Upper lobe of left lung (tissue), 6 donors: ENCODE measurements around the gene EIF4EBP2. TPM values are rescaled to one million over a fixed set of nuclear protein-coding genes. Genes with fewer than 3 reads are reported as not detected.

Experiments used
- ATAC-seq, 2 donors: fragments of 200-7000 bp; cut with Tn5 transposase; one replicate each; pipeline ENCODE4 v1.9.1; 2022; ENCODE audit warnings: mild to moderate bottlenecking in 2 of 2, moderate library complexity in 2 of 2; ENCODE audit not compliant: low FRiP score in 2 of 2
- DNase-seq, 2 donors: peaks; one replicate each; pipeline ENCODE4 v3.0.0-alpha.2; 2019 to 2020
- H3K27ac ChIP-seq, 4 donors: fragments of 200-600 bp; sonication (generic); one replicate each; pipeline ENCODE4 v1.5.1; 2016 to 2019
- H3K27me3 ChIP-seq, 4 donors: fragments of 200-600 bp; sonication (generic); one replicate each; pipeline ENCODE4 v1.5.1; 2017 to 2019
- H3K36me3 ChIP-seq, 4 donors: fragments of 200-600 bp; sonication (generic); one replicate each; pipeline ENCODE4 v1.5.1; 2016 to 2019
- H3K4me1 ChIP-seq, 4 donors: fragments of 200-600 bp; sonication (generic); one replicate each; pipeline ENCODE4 v1.5.1; 2018 to 2019
- H3K4me3 ChIP-seq, 4 donors: fragments of 200-600 bp; sonication (generic); one replicate each; pipeline ENCODE4 v1.5.1; 2017 to 2019; ENCODE audit warnings: mild to moderate bottlenecking in 2 of 4, moderate library complexity in 1 of 4
- H3K9me3 ChIP-seq, 4 donors: fragments of 200-600 bp; sonication (generic); one replicate each; pipeline ENCODE4 v1.5.1; 2018 to 2019
- CTCF ChIP-seq, 6 experiments: fragments of 450-650 bp in 4 of 6; fragments of 200-600 bp in 2 of 6; sonication (generic) in 2 of 6; IDR thresholded peaks; one replicate each; pipeline ENCODE4 v1.5.1; 2016 to 2019; ENCODE audit warnings: antibody characterized with exemption in 6 of 6
- EP300 ChIP-seq, 4 donors: sonication (generic); formaldehyde crosslinking; IDR thresholded peaks; one replicate each; pipeline ENCODE4 v1.5.1; 2017; ENCODE audit warnings: antibody characterized with exemption in 4 of 4, control low read depth in 2 of 4
- POLR2A ChIP-seq, 4 donors: fragments of 450-650 bp; IDR thresholded peaks; one replicate each; pipeline ENCODE4 v1.5.1; 2016 to 2017; ENCODE audit warnings: antibody characterized with exemption in 4 of 4, mild to moderate bottlenecking in 2 of 4
- POLR2AphosphoS5 ChIP-seq, 2 donors: sonication (generic); formaldehyde crosslinking; IDR thresholded peaks; one replicate each; pipeline ENCODE4 v1.5.1; 2017; ENCODE audit warnings: antibody characterized with exemption in 2 of 2
- WGBS, 2 donors: methylation state at CpG; one replicate each; pipeline ENCODE4 v1.1.5; 2017 to 2018; 5-methylcytosine and 5-hydroxymethylcytosine counted together
- total RNA-seq, 6 donors: library from RNA; depleted of rRNA in 4 of 6; stranded (reverse); fragments of >200 nt in 4 of 6; gene quantifications; one replicate each; pipeline versions ENCODE4 v1.1.0 to v1.2.1, GENCODE V29; 2016 to 2021
- donor health status: DM: no; HTN: no; CAD: no; lungs with moderate emphysema.
- donor health status: DM: no; HTN: yes; CAD: no; lungs with severe emphysema.

Gene EIF4EBP2
- total RNA-seq, 6 donors from 2014 or later, result 36.3 to 85.1 (median 58.9) TPM

GRCh38 chr10:70358446-70358845 lies 45.5 kb upstream of the EIF4EBP2 start:
- Histone ChIP-seq H3K27me3 (no peaks in the 10 kb centered on the region), H3K9me3 (no peaks in the 10 kb centered on the region), H3K4me3 (no peak overlapping the region), H3K4me1 (peaks cover 22 to 41% (median 30%) of the 10 kb centered on the region in 4 donors), H3K27ac (no peak overlapping the region), H3K36me3 (no peaks in the 10 kb centered on the region)
- whole genome bisulfite sequencing, 2 donors, result 63 to 80% methylated on average over 2 to 5 of the region's 5 CpGs
- TF ChIP-seq CTCF (IDR thresholded peaks at IDR 0.05), result no peak
- no peak for TF ChIP-seq POLR2A (IDR thresholded peaks at IDR 0.05)
- no peak for TF ChIP-seq EP300 (IDR thresholded peaks at IDR 0.05)
- DNase-seq (no peak), ATAC-seq (peak in 1 of 2 donors; percentile 27)

- Histone ChIP-seq H3K4me3 (no peak overlapping the region), H3K27me3 (no peaks in the 10 kb centered on the region), H3K27ac (no peak overlapping the region), H3K9me3 (no peaks in the 10 kb centered on the region), H3K4me1 (peaks cover 29 to 47% (median 34%) of the 10 kb centered on the region in 4 donors), H3K36me3 (no peaks in the 10 kb centered on the region)
- DNase-seq (peak in 1 of 2 donors; percentile 44), ATAC-seq (no peak)
- WGBS, 2 donors, result 85 to 89% methylated on average over 4 of the region's 4 CpGs
- no peak for TF ChIP-seq POLR2A (IDR thresholded peaks at IDR 0.05)
- no peak for TF ChIP-seq EP300 (IDR thresholded peaks at IDR 0.05)
- TF ChIP-seq CTCF (IDR thresholded peaks at IDR 0.05), result no peak
- TF ChIP-seq POLR2AphosphoS5 (IDR thresholded peaks at IDR 0.05), result no peak
Observed at GRCh38 chr10:70359017-70359550, 44.9 kb upstream of the EIF4EBP2 start.

- no peak for DNase-seq
- WGBS, 2 donors, result 88 to 97% methylated on average over 2 of the region's 2 CpGs
- H3K9me3 ChIP-seq, result no peaks in the 10 kb centered on the region
- ATAC-seq, result no peak
- no peak for TF ChIP-seq POLR2A (IDR thresholded peaks at IDR 0.05)
- H3K27ac ChIP-seq, result no peak overlapping the region
- no peaks in the 10 kb centered on the region for H3K27me3 ChIP-seq
- no peaks in the 10 kb centered on the region for H3K36me3 ChIP-seq
- no peak overlapping the region for H3K4me3 ChIP-seq
- H3K4me1 ChIP-seq, result peaks cover 26 to 43% (median 32%) of the 10 kb centered on the region in 4 donors
Observed at GRCh38 chr10:70360215-70360614, 43.7 kb upstream of the EIF4EBP2 start.

- Histone ChIP-seq H3K27ac (peak overlapping the region in 3 of 4 donors; percentile 64 to 92 (median 92)), H3K9me3 (no peaks in the 10 kb centered on the region), H3K36me3 (no peaks in the 10 kb centered on the region), H3K4me1 (peaks cover 17 to 32% (median 25%) of the 10 kb centered on the region in 4 donors), H3K27me3 (no peaks in the 10 kb centered on the region), H3K4me3 (no peak overlapping the region)
- ATAC-seq, result no peak
- TF ChIP-seq POLR2A (IDR thresholded peaks at IDR 0.05) (no peak), EP300 (IDR thresholded peaks at IDR 0.05) (no peak), POLR2AphosphoS5 (IDR thresholded peaks at IDR 0.05) (no peak), CTCF (IDR thresholded peaks at IDR 0.05) (no peak)
- WGBS, 2 donors, result 79 to 90% methylated on average over 4 of the region's 4 CpGs
- DNase-seq, result no peak
Observed at GRCh38 chr10:70362328-70362727, 41.6 kb upstream of the EIF4EBP2 start.

- 29 to 57% methylated on average over 1 of the region's 1 CpG for WGBS, 2 donors
- no peak for ATAC-seq
- TF ChIP-seq CTCF (IDR thresholded peaks at IDR 0.05) (no peak), POLR2AphosphoS5 (IDR thresholded peaks at IDR 0.05) (no peak), POLR2A (IDR thresholded peaks at IDR 0.05) (no peak), EP300 (IDR thresholded peaks at IDR 0.05) (no peak)
Observed at GRCh38 chr10:70363292-70363691, 40.7 kb upstream of the EIF4EBP2 start.

More at GRCh38 chr10:70363292-70363691, 40.7 kb upstream of the EIF4EBP2 start:
- Histone ChIP-seq H3K27ac (peak overlapping the region; percentile 82 to 92 (median 91)), H3K4me3 (no peak overlapping the region), H3K9me3 (no peaks in the 10 kb centered on the region), H3K4me1 (peaks cover 17 to 26% (median 25%) of the 10 kb centered on the region in 4 donors), H3K27me3 (no peaks in the 10 kb centered on the region), H3K36me3 (no peaks in the 10 kb centered on the region)
- no peak for DNase-seq
